ENCODE measurements around the gene ATF7. TPM values are rescaled to one million over a fixed set of nuclear protein-coding genes. Genes with fewer than 3 reads are reported as not detected.

ATF7 gene
- polyA plus RNA-seq, 1 of the 3 experiments (the other 2 are of a cell fraction), result 12.8 TPM

GRCh38 chr12:53644133-53644532, 18.0 kb upstream of the ATF7 start:
- no peak overlapping the region for H2AFZ ChIP-seq (ENCODE audit: low read depth)
- DNase-seq, result no peak
- CTCF ChIA-PET, result no interaction called here

More at GRCh38 chr12:53644133-53644532, 18.0 kb upstream of the ATF7 start:
- TF ChIP-seq TEAD4 (IDR thresholded peaks at IDR 0.05; ENCODE audit: borderline replicate concordance, insufficient read depth) (no peak), EP300 (IDR thresholded peaks at IDR 0.05; ENCODE audit: borderline replicate concordance in 1 of 2, low read depth in 1 of 2, low read length in 1 of 2) (no peak), RCOR1 (IDR thresholded peaks at IDR 0.05; ENCODE audit: low read length) (no peak), TCF12 (IDR thresholded peaks at IDR 0.05) (no peak), POLR2AphosphoS5 (IDR thresholded peaks at IDR 0.05; ENCODE audit: low read depth, low read length) (no peak), MXI1 (IDR thresholded peaks at IDR 0.05; ENCODE audit: low read depth, low read length) (no peak), FOSL2 (IDR thresholded peaks at IDR 0.05; ENCODE audit: borderline replicate concordance, low read depth) (no peak), RAD21 (IDR thresholded peaks at IDR 0.05; ENCODE audit: low read length) (no peak), FOXM1 (IDR thresholded peaks at IDR 0.05; ENCODE audit: low read depth) (no peak), NFIC (IDR thresholded peaks at IDR 0.05; ENCODE audit: borderline replicate concordance) (no peak), IRF3 (IDR thresholded peaks at IDR 0.05; ENCODE audit: low read depth, low read length) (no peak), REST (IDR thresholded peaks at IDR 0.05; ENCODE audit: low read depth, low read length) (no peak), EZH2phosphoT487 (IDR thresholded peaks at IDR 0.05; ENCODE audit: borderline replicate concordance, low read depth) (no peak), USF2 (IDR thresholded peaks at IDR 0.05; ENCODE audit: borderline replicate concordance, low read depth, low read length) (no peak), MEF2A (IDR thresholded peaks at IDR 0.05; ENCODE audit: borderline replicate concordance, low read depth) (no peak)
- TF ChIP-seq, protein P1, sequence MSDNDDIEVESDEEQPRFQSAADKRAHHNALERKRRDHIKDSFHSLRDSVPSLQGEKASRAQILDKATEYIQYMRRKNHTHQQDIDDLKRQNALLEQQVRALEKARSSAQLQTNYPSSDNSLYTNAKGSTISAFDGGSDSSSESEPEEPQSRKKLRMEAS (IDR thresholded peaks at IDR 0.05; ENCODE audit: low read depth), result no peak
- TF ChIP-seq, protein P2, sequence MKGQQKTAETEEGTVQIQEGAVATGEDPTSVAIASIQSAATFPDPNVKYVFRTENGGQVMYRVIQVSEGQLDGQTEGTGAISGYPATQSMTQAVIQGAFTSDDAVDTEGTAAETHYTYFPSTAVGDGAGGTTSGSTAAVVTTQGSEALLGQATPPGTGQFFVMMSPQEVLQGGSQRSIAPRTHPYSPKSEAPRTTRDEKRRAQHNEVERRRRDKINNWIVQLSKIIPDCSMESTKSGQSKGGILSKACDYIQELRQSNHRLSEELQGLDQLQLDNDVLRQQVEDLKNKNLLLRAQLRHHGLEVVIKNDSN (IDR thresholded peaks at IDR 0.05; ENCODE audit: borderline replicate concordance, low read depth), result no peak
- Histone ChIP-seq H3K79me2 (ENCODE audit: insufficient read depth) (no peaks in the 10 kb centered on the region), H3K9me2 (no peaks in the 10 kb centered on the region), H3K36me3 (replicated peaks in 1 of 2; ENCODE audit: control insufficient read depth in 1 of 2, insufficient read depth in 2 of 2, low read length in 1 of 2) (no peaks in the 10 kb centered on the region), H3K9ac (no peak overlapping the region), H3K27ac (ENCODE audit: low read depth in 2 of 2, low read length in 1 of 2) (no peak overlapping the region), H3K27me3 (ENCODE audit: insufficient read depth) (no peaks in the 10 kb centered on the region), H3K4me3 (ENCODE audit: low read depth in 2 of 2, low read length in 1 of 2) (no peak overlapping the region), H4K20me1 (ENCODE audit: insufficient read depth) (no peaks in the 10 kb centered on the region), H3K4me1 (ENCODE audit: control insufficient read depth in 1 of 2, insufficient read depth in 2 of 2, low read depth in 1 of 2, low read length in 1 of 2) (0 out of 4 replicates have a peak, but pooled peaks cover 0 to 6% of the 10 kb centered on the region in 2 experiments), H3K4me2 (no peak overlapping the region), H3K9me3 (no peaks in the 10 kb centered on the region), H3F3A (replicated peaks; ENCODE audit: insufficient read depth) (no peaks in the 10 kb centered on the region)
- POLR2A ChIA-PET, result no interaction called here
- whole genome bisulfite sequencing (ENCODE audit: low lambda C conversion rate), result 76% methylated on average over 3 of the region's 3 CpGs

All from SK-N-SH (cell line).